Ishikawa (cell line): ENCODE data around the gene NRXN3.

Source experiments
- CEBPB ChIP-seq: IDR thresholded peaks from 2 replicates; pipeline ENCODE4 v1.6.1; 2012
- CREB1 ChIP-seq: IDR thresholded peaks from 2 replicates; pipeline ENCODE4 v1.6.1; 2012; ENCODE audit warnings: low read depth
- EGR1 ChIP-seq: IDR thresholded peaks from 2 replicates; pipeline ENCODE4 v1.6.1; 2012
- EP300 ChIP-seq: IDR thresholded peaks from 2 replicates; pipeline ENCODE4 v1.6.1; 2012; ENCODE audit warnings: borderline replicate concordance
- FOXM1 ChIP-seq: IDR thresholded peaks from 2 replicates; pipeline ENCODE4 v1.6.1; 2012; ENCODE audit warnings: low read depth, borderline replicate concordance
- NFIC ChIP-seq: IDR thresholded peaks from 2 replicates; pipeline ENCODE4 v1.6.1; 2012
- RAD21 ChIP-seq: IDR thresholded peaks from 2 replicates; pipeline ENCODE4 v1.6.1; 2012; ENCODE audit warnings: low read depth
- TAF1 ChIP-seq: IDR thresholded peaks from 2 replicates; pipeline ENCODE4 v1.6.1; 2012; ENCODE audit warnings: low read depth, mild to moderate bottlenecking
- TCF12 ChIP-seq: IDR thresholded peaks from 2 replicates; pipeline ENCODE4 v1.6.1; 2012; ENCODE audit warnings: low read depth
- TEAD4 ChIP-seq: IDR thresholded peaks from 2 replicates; pipeline ENCODE4 v1.6.1; 2012
- YY1 ChIP-seq: IDR thresholded peaks from 2 replicates; pipeline ENCODE4 v1.6.1; 2012; ENCODE audit warnings: low read depth
- ZBTB7A ChIP-seq: IDR thresholded peaks from 2 replicates; pipeline ENCODE4 v1.6.1; 2012; ENCODE audit warnings: low read depth
- TF ChIP-seq, protein P1 (sequence below): IDR thresholded peaks from 2 replicates; pipeline ENCODE4 v1.6.1; 2012
- TF ChIP-seq, protein P2 (sequence below): IDR thresholded peaks from 2 replicates; pipeline ENCODE4 v1.6.1; 2012; ENCODE audit warnings: low read depth, mild to moderate bottlenecking
- TF ChIP-seq, protein P3 (sequence below): IDR thresholded peaks from 2 replicates; pipeline ENCODE4 v1.6.1; 2012

NRXN3 gene

DNA sequence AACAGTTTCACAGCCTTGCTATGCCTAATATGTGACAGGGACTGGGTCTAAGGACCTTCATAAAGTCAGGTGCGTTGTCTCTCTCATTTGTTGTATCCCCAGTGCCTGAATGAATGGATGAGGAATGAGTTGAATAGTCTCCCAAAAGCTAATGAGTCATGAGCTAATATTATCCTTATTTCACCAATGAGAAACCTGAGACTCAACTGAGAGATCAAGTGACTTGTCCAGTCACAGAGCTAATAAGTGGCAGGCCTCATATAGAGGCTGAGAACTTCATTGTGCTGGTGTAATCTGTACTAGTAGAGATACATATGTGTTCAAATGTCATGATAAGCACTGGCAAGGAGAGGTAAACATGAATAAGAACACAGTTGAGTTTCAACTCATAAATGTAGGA, 612.4 kb downstream of the NRXN3 start:
- TF ChIP-seq, protein P1, sequence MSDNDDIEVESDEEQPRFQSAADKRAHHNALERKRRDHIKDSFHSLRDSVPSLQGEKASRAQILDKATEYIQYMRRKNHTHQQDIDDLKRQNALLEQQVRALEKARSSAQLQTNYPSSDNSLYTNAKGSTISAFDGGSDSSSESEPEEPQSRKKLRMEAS: no peak
- TF ChIP-seq TAF1 (no peak), CEBPB (no peak), EP300 (no peak), EGR1 (no peak), TCF12 (no peak), FOXM1 (no peak), ZBTB7A (no peak), NFIC (no peak), YY1 (no peak)

DNA sequence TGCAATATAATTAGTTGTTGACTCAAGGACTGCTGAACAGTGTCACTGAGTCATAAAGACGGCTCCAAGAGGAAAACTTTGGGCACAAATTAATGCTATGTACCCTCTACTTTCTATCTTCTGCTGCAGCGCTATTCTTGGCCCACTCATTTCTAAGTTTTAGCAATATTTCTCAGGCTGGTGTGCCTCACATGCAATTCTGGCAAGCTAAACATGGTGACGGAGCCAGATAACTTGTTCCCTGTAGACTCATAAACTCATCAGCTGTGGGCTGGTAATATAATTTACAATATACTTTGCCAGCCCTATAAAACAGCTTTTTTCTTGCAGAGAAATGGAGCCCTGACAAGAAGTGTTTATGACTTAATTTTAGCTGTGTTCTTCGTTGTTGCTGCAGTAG, 615.1 kb downstream of the NRXN3 start:
- no peak for TF ChIP-seq CREB1
- TF ChIP-seq, protein P1: no peak
- no peak for TF ChIP-seq CEBPB
- TF ChIP-seq ZBTB7A: no peak
- TF ChIP-seq RAD21: no peak
- TF ChIP-seq TAF1: no peak
- no peak for TF ChIP-seq NFIC
- TF ChIP-seq TCF12: no peak
- no peak for TF ChIP-seq FOXM1
- no peak for TF ChIP-seq EP300

DNA sequence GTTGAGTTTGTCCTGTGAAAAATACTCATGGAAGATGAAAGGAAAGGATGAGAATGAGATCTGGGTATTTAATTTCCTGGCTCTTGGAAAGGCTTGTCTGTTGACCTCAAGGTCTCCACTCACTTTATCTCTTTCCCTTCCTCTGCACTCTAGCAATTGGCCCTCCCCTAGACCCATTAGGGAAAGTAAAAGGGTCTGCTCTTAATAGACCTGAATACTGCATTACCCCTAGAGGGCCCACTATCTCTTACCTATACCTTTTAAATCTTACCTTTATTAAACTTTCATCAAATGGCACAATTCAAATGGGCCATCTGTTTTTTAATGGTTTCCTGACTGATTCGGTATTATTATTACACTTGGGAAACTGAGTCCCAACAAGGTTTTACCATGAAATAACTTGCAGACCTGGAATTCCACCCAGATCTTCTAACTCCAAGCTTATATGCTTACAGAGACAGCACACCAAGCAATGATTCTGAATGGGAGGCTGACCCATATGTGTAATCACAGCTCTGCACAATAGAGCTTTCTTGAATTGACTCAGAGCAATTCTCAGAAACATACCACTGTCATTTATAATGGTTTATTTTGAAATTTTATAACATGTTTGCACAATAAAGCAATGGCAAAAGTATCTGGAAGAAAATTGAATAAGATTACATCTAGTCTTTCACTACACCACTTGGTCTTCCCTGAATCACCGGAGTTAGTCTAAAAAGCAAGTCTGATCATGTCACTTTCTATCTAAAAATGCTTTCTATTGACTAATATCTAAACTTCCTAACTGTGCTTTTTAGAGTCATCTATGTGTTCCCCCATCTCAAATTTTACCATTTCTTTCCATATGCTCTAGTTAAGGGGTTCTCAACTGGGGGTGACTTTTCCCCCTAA, 618.5 kb downstream of the NRXN3 start:
- TF ChIP-seq, protein P2, sequence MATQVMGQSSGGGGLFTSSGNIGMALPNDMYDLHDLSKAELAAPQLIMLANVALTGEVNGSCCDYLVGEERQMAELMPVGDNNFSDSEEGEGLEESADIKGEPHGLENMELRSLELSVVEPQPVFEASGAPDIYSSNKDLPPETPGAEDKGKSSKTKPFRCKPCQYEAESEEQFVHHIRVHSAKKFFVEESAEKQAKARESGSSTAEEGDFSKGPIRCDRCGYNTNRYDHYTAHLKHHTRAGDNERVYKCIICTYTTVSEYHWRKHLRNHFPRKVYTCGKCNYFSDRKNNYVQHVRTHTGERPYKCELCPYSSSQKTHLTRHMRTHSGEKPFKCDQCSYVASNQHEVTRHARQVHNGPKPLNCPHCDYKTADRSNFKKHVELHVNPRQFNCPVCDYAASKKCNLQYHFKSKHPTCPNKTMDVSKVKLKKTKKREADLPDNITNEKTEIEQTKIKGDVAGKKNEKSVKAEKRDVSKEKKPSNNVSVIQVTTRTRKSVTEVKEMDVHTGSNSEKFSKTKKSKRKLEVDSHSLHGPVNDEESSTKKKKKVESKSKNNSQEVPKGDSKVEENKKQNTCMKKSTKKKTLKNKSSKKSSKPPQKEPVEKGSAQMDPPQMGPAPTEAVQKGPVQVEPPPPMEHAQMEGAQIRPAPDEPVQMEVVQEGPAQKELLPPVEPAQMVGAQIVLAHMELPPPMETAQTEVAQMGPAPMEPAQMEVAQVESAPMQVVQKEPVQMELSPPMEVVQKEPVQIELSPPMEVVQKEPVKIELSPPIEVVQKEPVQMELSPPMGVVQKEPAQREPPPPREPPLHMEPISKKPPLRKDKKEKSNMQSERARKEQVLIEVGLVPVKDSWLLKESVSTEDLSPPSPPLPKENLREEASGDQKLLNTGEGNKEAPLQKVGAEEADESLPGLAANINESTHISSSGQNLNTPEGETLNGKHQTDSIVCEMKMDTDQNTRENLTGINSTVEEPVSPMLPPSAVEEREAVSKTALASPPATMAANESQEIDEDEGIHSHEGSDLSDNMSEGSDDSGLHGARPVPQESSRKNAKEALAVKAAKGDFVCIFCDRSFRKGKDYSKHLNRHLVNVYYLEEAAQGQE: no peak
- TF ChIP-seq EP300 (no peak), RAD21 (no peak), CEBPB (no peak), FOXM1 (no peak), EGR1 (no peak), TAF1 (no peak), NFIC (no peak), CREB1 (no peak)
- TF ChIP-seq, protein P3, sequence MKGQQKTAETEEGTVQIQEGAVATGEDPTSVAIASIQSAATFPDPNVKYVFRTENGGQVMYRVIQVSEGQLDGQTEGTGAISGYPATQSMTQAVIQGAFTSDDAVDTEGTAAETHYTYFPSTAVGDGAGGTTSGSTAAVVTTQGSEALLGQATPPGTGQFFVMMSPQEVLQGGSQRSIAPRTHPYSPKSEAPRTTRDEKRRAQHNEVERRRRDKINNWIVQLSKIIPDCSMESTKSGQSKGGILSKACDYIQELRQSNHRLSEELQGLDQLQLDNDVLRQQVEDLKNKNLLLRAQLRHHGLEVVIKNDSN: no peak

DNA sequence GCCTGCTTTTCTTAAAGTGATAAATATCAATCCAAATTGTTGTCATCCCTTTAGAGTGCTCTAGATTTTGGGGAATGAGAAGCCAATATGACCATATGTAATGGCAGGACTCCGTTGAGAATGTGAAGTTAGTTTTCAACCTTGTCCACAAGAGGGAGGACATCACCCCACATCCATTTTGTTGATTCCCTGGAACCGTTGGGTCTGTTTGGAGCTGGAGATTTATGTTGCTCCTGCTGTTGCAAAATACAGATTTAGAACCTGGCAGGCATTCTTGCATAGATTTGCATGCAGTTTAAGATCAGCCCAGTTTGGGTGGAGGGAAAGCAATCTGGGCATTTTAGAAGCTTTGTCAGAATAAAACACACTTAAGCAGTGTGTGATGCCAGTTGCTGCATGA, 620.1 kb downstream of the NRXN3 start:
- TF ChIP-seq, protein P2: no peak
- TF ChIP-seq CEBPB (no peak), FOXM1 (no peak)
- TF ChIP-seq, protein P1: no peak
- TF ChIP-seq, protein P3: no peak

DNA sequence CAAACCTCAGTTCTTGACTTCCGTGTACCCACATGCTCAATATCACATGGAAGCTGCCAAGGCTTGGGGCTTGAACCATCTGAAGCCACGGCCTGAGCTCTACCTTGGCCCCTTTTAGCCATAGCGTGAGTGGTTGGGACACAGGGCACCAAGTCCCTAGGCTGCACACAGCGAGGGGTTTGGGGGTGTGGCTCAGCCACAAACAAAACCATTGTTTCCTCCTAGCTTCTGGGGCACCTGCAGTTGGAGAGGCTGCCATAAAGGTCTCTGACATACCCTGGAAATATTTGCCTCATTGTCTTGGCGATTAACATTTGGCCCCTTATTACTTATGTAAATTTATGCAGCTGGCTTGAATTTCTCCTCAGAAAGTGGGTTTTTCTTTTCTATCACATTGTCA, 628.6 kb downstream of the NRXN3 start:
- no peak for TF ChIP-seq ZBTB7A
- TF ChIP-seq, protein P3: no peak
- no peak for TF ChIP-seq FOXM1
- TF ChIP-seq TEAD4: no peak
- no peak for TF ChIP-seq CEBPB
- no peak for TF ChIP-seq CREB1
